A549 (cell line): ENCODE data around the gene RAP1GAP2.

ENCODE experiments used
- CTCF ChIP-seq: fragments of >200 bp; sonication (Bioruptor Twin); formaldehyde crosslinking; IDR thresholded peaks from 3 replicates; pipeline ENCODE4 v1.5.1; 2016
- FOSL2 ChIP-seq, 2 experiments: fragments of 450-650 bp in 1 of 2; fragments of >200 bp in 1 of 2; sonication (Bioruptor Twin) in 1 of 2; formaldehyde crosslinking; IDR thresholded peaks; 2 replicates each; pipeline versions ENCODE4 v1.5.0 to v1.6.1; 2016 to 2020; ENCODE audit warnings: mild to moderate bottlenecking in 1 of 2, moderate library complexity in 1 of 2
- MAZ ChIP-seq: fragments of 150-350 bp; IDR thresholded peaks from 2 replicates; pipeline ENCODE4 v1.6.1; 2014; ENCODE audit warnings: antibody characterized with exemption, low read depth, low read length, borderline replicate concordance
- POLR2A ChIP-seq: IDR thresholded peaks from 2 replicates; pipeline ENCODE4 v1.6.1; 2012; ENCODE audit warnings: mild to moderate bottlenecking, low read length
- POLR2AphosphoS2 ChIP-seq: conservative IDR thresholded peaks from 2 replicates; pipeline ENCODE4 v1.6.1; 2012; ENCODE audit warnings: low read length, improper control_type of control experiment, inconsistent platforms
- RAD21 ChIP-seq, 2 experiments: fragments of >200 bp in 1 of 2; sonication (Bioruptor Twin) in 1 of 2; formaldehyde crosslinking in 1 of 2; IDR thresholded peaks in 1 of 2; conservative IDR thresholded peaks in 1 of 2; 2 replicates in 1 of 2; 3 replicates in 1 of 2; pipeline ENCODE4 v1.6.1; 2012 to 2018; ENCODE audit warnings: inconsistent platforms in 1 of 2
- ZC3H11A ChIP-seq: fragments of 450-650 bp; IDR thresholded peaks from 2 replicates; pipeline ENCODE4 v1.6.1; 2014; ENCODE audit warnings: antibody characterized with exemption, mild to moderate bottlenecking

DNA sequence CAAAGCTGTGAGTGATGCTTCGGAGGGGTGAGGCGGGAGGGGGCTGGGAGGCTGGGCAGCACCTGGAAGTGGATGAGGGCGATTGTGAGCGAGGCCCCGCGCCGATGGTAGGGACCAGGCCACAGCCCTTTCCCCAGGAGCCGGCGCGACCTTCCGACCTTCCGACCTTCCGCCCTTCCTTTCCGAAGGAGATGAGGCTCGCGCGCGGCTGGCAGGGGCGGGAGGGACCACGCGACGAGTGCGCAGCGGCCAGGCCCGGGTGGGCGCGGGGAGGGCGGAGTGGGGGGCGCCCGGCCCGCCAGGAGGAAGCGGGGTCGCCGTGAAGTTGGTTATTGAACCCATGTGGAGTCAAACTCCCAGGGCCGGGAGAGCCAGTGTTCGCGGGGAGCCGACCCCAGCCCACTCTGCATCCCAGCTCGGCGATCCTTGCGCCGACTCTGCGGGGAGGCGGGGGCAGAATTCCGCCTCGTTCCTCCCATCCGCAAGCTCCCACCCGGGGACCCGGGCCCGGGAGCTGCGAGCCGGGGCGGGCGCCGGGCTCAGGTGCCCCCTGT is 56.6 kb downstream of the RAP1GAP2 start:
- TF ChIP-seq ZC3H11A = no peak
- no peak for TF ChIP-seq POLR2AphosphoS2
- TF ChIP-seq RAD21 (conservative IDR thresholded peaks at IDR 0.05 in 1 of 2, IDR thresholded peaks at IDR 0.05 in 1 of 2) = no peak
- no peak for TF ChIP-seq CTCF
- TF ChIP-seq FOSL2 (IDR thresholded peaks at IDR 0.05) = no peak
- TF ChIP-seq FOSL2 (CRISPR knock-in tag; IDR thresholded peaks at IDR 0.05) = no peak
- no peak for TF ChIP-seq MAZ
- no peak for TF ChIP-seq POLR2A
